ENCODE measurements around the gene SLC8A1.

SLC8A1 gene

GRCh38 chr2:40363231-40363630, 88.7 kb downstream of the SLC8A1 start:
- DNase-seq (ENCODE audit: low read depth): no peak
- TF ChIP-seq CTCF (IDR thresholded peaks at IDR 0.05; ENCODE audit: low read depth, low read length, missing control alignments): no peak
- H3K4me3 ChIP-seq (ENCODE audit: low read depth, low read length): no peak overlapping the region

DNA sequence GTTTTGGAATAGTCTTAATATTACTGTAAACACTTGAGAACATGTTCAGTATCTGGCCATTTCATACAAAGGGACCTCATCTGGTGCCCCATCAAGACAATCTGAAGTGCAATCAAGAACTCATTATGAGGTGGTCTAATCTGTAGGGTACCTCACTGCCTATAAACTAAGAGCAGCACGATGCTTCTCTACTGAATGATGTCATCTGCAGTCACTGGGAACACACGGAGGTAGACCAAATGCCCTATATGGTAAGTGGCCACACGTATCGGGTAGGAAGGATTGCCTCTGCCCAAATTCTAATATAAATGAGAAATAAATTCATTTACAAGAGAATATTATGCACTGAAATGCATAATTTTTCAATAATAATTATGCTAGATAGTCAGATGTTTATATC, 90.4 kb downstream of the SLC8A1 start:
- no peak for DNase-seq (ENCODE audit: low read depth)
- no peak overlapping the region for H3K4me3 ChIP-seq (ENCODE audit: low read depth, low read length)
- TF ChIP-seq CTCF (IDR thresholded peaks at IDR 0.05; ENCODE audit: low read depth, low read length, missing control alignments): no peak

DNA sequence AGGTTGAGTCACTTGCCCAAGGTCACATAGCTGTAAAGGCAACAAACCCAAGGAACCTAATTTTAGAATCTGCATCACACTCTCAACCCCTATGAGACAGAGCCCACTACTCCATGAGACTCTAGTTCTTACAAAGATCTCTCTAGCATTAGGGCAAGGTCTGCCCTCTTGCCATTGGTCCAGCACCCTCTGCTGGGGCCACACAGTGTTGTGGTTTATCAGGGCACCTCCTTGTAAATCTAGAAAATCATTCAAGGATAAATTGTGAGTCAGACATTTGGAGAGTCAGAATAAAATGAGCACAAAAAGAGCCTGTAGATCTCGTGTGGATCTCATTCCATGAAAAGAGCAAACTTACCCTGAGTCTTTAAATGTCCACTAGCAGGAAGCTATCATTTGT, 91.2 kb downstream of the SLC8A1 start:
- no peak overlapping the region for H3K4me3 ChIP-seq (ENCODE audit: low read depth, low read length)
- DNase-seq (ENCODE audit: low read depth): no peak
- TF ChIP-seq CTCF (IDR thresholded peaks at IDR 0.05; ENCODE audit: low read depth, low read length, missing control alignments): no peak

DNA sequence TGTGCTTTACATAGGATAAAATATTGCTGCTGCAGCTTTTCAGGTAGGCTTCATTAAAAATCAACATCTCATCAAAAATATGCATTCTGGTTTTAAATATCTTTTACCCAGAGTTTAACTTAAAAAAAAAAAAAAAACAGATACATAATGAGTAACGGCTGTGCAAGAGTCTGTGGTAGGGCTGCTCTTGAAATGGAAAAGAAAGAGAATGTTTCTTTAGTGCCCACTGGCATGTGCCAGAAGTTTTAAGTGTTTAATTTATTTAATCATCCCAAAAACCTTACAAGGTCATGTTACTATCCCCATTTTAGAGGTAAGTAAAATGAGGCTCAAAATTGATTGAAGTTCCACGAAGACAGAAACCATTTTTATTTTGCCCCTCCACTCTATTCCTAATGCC, 92.1 kb downstream of the SLC8A1 start:
- TF ChIP-seq CTCF (IDR thresholded peaks at IDR 0.05; ENCODE audit: low read depth, low read length, missing control alignments): no peak
- no peak overlapping the region for H3K4me3 ChIP-seq (ENCODE audit: low read depth, low read length)
- no peak for DNase-seq (ENCODE audit: low read depth)

GRCh38 chr2:40358783-40359182, 93.1 kb downstream of the SLC8A1 start:
- TF ChIP-seq CTCF (IDR thresholded peaks at IDR 0.05; ENCODE audit: low read depth, low read length, missing control alignments): no peak
- DNase-seq (ENCODE audit: low read depth): no peak
- no peak overlapping the region; the same call in 1 of the 2 replicates for H3K4me3 ChIP-seq (ENCODE audit: low read depth, low read length)

DNA sequence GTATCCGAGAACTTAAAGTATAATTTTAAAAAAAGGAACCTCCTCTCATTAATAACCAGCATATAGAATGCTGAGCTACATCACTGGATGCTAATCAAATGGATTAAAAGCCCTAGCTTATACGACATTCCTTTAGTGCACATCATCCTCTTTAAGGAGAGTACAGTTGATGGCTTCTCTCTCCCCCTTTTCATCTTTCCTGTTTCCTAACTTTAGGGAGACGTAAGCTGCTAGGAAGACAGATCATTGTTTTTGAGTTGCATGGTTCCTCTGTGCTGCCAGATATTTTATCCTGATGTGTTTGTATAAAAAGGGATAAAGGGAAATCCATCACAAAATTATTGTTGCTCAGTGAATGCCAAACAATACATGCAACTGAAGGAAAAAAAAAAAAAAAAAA, 94.2 kb downstream of the SLC8A1 start:
- DNase-seq (ENCODE audit: low read depth): no peak
- no peak overlapping the region for H3K4me3 ChIP-seq (ENCODE audit: low read depth, low read length)
- TF ChIP-seq CTCF (IDR thresholded peaks at IDR 0.05; ENCODE audit: low read depth, low read length, missing control alignments): no peak

DNA sequence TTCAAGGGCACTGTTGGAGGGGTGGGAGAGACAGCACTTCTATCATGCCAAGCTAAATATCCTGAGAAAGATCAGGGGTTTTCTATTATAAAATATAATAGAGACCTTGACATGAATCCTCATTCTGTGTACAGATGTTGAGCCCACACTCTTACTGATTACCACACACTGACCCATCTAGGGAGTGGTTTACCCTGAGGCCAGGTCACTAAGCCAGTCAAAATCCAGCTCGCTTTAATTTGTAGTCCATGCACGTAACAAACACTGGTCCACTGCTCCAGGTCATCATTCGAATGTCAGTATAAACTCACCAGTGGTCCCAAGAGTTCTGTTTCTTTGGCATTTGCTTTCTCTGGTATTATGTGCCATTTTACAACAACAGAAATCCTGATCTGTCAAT, 96.4 kb downstream of the SLC8A1 start:
- TF ChIP-seq CTCF (IDR thresholded peaks at IDR 0.05; ENCODE audit: low read depth, low read length, missing control alignments): no peak
- no peak for DNase-seq (ENCODE audit: low read depth)
- no peak overlapping the region for H3K4me3 ChIP-seq (ENCODE audit: low read depth, low read length)

Data from GM12864 (cell line).